Measurements from ENCODE around the gene SGSM2.

The SGSM2 gene

GRCh38 chr17:2362416-2362815, 25.1 kb downstream of the SGSM2 start:
- H3K4me2 ChIP-seq: no peak overlapping the region
- H3K9ac ChIP-seq: no peak overlapping the region
- H3K27me3 ChIP-seq (ENCODE audit: insufficient read depth, low read depth): no peaks in the 10 kb centered on the region
- no peak overlapping the region for H3K27ac ChIP-seq
- H3K79me2 ChIP-seq (ENCODE audit: insufficient read depth, low read depth): no peaks in the 10 kb centered on the region
- H4K20me1 ChIP-seq (ENCODE audit: insufficient read depth): no peaks in the 10 kb centered on the region
- no peak overlapping the region for H2AFZ ChIP-seq (ENCODE audit: low read depth)
- H3K4me3 ChIP-seq (IDR thresholded peaks at IDR 0.05; ENCODE audit: insufficient read depth, low read depth, low read length): no peak overlapping the region
- no peak for TF ChIP-seq CTCF (conservative IDR thresholded peaks at IDR 0.05; ENCODE audit: low read depth, low read length)
- no peaks in the 10 kb centered on the region for H3K36me3 ChIP-seq (ENCODE audit: insufficient read depth)
- H3K4me1 ChIP-seq (ENCODE audit: low read depth, poor library complexity, severe bottlenecking): no peaks in the 10 kb centered on the region

DNA sequence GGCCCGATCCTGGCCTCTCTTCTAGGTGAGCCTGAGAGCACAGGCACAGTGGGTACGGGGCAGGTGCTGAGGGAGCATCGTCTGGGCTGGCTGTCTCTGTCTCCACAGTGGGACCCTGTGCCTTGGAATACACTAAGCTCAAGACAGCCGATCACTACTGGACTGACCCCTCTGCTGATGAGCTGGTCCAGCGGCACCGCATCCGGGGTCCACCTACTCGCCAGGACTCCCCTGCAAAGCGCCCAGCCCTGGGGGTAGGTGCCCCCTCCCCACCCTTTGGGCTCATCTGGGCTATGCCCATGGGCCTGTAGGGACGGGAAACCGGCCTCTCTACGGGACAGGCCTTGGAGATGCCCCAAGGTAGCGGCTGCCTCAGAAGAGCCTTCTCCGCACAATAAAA, 25.6 kb downstream of the SGSM2 start:
- TF ChIP-seq CTCF (conservative IDR thresholded peaks at IDR 0.05; ENCODE audit: low read depth, low read length): no peak

GRCh38 chr17:2363318-2363717, 26.0 kb downstream of the SGSM2 start:
- Histone ChIP-seq H3K36me3 (ENCODE audit: insufficient read depth) (no peaks in the 10 kb centered on the region), H3K4me2 (no peak overlapping the region), H3K4me1 (ENCODE audit: low read depth, poor library complexity, severe bottlenecking) (no peaks in the 10 kb centered on the region), H3K4me3 (IDR thresholded peaks at IDR 0.05; ENCODE audit: insufficient read depth, low read depth, low read length) (no peak overlapping the region), H3K9ac (no peak overlapping the region), H3K27ac (no peak overlapping the region), H3K27me3 (ENCODE audit: insufficient read depth, low read depth) (no peaks in the 10 kb centered on the region), H4K20me1 (ENCODE audit: insufficient read depth) (no peaks in the 10 kb centered on the region), H2AFZ (ENCODE audit: low read depth) (no peak overlapping the region), H3K79me2 (ENCODE audit: insufficient read depth, low read depth) (no peaks in the 10 kb centered on the region)
- TF ChIP-seq CTCF (conservative IDR thresholded peaks at IDR 0.05; ENCODE audit: low read depth, low read length): no peak

More for the DNA sequence above, 25.6 kb downstream of the SGSM2 start:
- H3K4me3 ChIP-seq (IDR thresholded peaks at IDR 0.05; ENCODE audit: insufficient read depth, low read depth, low read length): no peak overlapping the region
- no peaks in the 10 kb centered on the region for H3K36me3 ChIP-seq (ENCODE audit: insufficient read depth)
- H3K4me2 ChIP-seq: no peak overlapping the region
- no peak overlapping the region for H3K9ac ChIP-seq
- no peaks in the 10 kb centered on the region for H4K20me1 ChIP-seq (ENCODE audit: insufficient read depth)
- H3K27me3 ChIP-seq (ENCODE audit: insufficient read depth, low read depth): no peaks in the 10 kb centered on the region
- no peaks in the 10 kb centered on the region for H3K79me2 ChIP-seq (ENCODE audit: insufficient read depth, low read depth)
- H2AFZ ChIP-seq (ENCODE audit: low read depth): no peak overlapping the region
- no peak overlapping the region for H3K27ac ChIP-seq
- no peaks in the 10 kb centered on the region for H3K4me1 ChIP-seq (ENCODE audit: low read depth, poor library complexity, severe bottlenecking)

GRCh38 chr17:2363851-2364762, 26.8 kb downstream of the SGSM2 start:
- H2AFZ ChIP-seq (ENCODE audit: low read depth): no peak overlapping the region
- H4K20me1 ChIP-seq (ENCODE audit: insufficient read depth): no peaks in the 10 kb centered on the region
- no peak overlapping the region for H3K27ac ChIP-seq
- H3K36me3 ChIP-seq (ENCODE audit: insufficient read depth): no peaks in the 10 kb centered on the region
- no peaks in the 10 kb centered on the region for H3K79me2 ChIP-seq (ENCODE audit: insufficient read depth, low read depth)
- no peak overlapping the region for H3K4me2 ChIP-seq
- H3K9ac ChIP-seq: no peak overlapping the region
- H3K4me1 ChIP-seq (ENCODE audit: low read depth, poor library complexity, severe bottlenecking): no peaks in the 10 kb centered on the region
- H3K4me3 ChIP-seq (IDR thresholded peaks at IDR 0.05; ENCODE audit: insufficient read depth, low read depth, low read length): no peak overlapping the region
- H3K27me3 ChIP-seq (ENCODE audit: insufficient read depth, low read depth): no peaks in the 10 kb centered on the region
- TF ChIP-seq CTCF (conservative IDR thresholded peaks at IDR 0.05; ENCODE audit: low read depth, low read length): no peak
